Liver (tissue), 9 donors: ENCODE data around the gene ASIC4. TPM values are rescaled to one million over a fixed set of nuclear protein-coding genes. Genes with fewer than 3 reads are reported as not detected.
A peak's percentile ranks its signal among the peaks of the same experiment; 100 is the strongest.

ENCODE experiments used
- DNase-seq: peaks from one replicate; pipeline ENCODE4 v3.0.0-alpha.2; 2017; ENCODE audit warnings: low spot score
- H3K27ac ChIP-seq, 2 donors: one replicate each; pipeline ENCODE4 v1.7.0; 2013; ENCODE audit warnings: inconsistent platforms in 2 of 2, low read length in 2 of 2, control low read depth in 1 of 2, low read depth in 1 of 2, mild to moderate bottlenecking in 1 of 2
- H3K27me3 ChIP-seq, 4 donors: one replicate each; pipeline versions ENCODE4 v1.6.1 to v1.7.0; 2013; ENCODE audit warnings: low read length in 3 of 4, inconsistent platforms in 1 of 4, mild to moderate bottlenecking in 1 of 4, moderate library complexity in 1 of 4; ENCODE audit not compliant: control insufficient read depth in 4 of 4, insufficient read depth in 4 of 4
- H3K36me3 ChIP-seq, 4 donors: one replicate each; pipeline versions ENCODE4 v1.6.1 to v1.7.0; 2013; ENCODE audit warnings: low read length in 3 of 4, mild to moderate bottlenecking in 3 of 4, low read depth in 1 of 4, moderate library complexity in 1 of 4; ENCODE audit not compliant: control insufficient read depth in 4 of 4, insufficient read depth in 3 of 4
- H3K4me1 ChIP-seq, 4 donors: one replicate each; pipeline versions ENCODE4 v1.6.1 to v1.7.0; 2013; ENCODE audit warnings: low read length in 3 of 4, mild to moderate bottlenecking in 3 of 4, moderate library complexity in 1 of 4; ENCODE audit not compliant: control insufficient read depth in 4 of 4, insufficient read depth in 4 of 4
- H3K4me3 ChIP-seq, 3 donors: one replicate each; pipeline versions ENCODE4 v1.6.1 to v1.7.0; 2013; ENCODE audit warnings: low read length in 3 of 3, control low read depth in 1 of 3, low read depth in 1 of 3, mild to moderate bottlenecking in 1 of 3
- H3K9ac ChIP-seq, 2 donors: one replicate each; pipeline ENCODE4 v1.7.0; 2013; ENCODE audit warnings: low read length in 2 of 2, mild to moderate bottlenecking in 2 of 2, moderate library complexity in 2 of 2, control low read depth in 1 of 2, low read depth in 1 of 2
- H3K9me3 ChIP-seq, 4 donors: one replicate each; pipeline versions ENCODE4 v1.6.1 to v1.7.0; 2013; ENCODE audit warnings: low read length in 3 of 4; ENCODE audit not compliant: control insufficient read depth in 4 of 4
- ATF3 ChIP-seq: IDR thresholded peaks from 2 replicates; pipeline ENCODE4 v1.6.1; 2016; ENCODE audit warnings: antibody characterized with exemption
- EGR1 ChIP-seq, 2 donors: IDR thresholded peaks; 2 replicates each; pipeline ENCODE4 v1.6.1; 2016 to 2018; ENCODE audit warnings: antibody characterized with exemption in 2 of 2, low read depth in 2 of 2
- FOXA1 ChIP-seq: IDR thresholded peaks from 2 replicates; pipeline ENCODE4 v1.6.1; 2016; ENCODE audit warnings: antibody characterized with exemption
- FOXA2 ChIP-seq: IDR thresholded peaks from 2 replicates; pipeline ENCODE4 v1.6.1; 2016; ENCODE audit warnings: antibody characterized with exemption
- GABPA ChIP-seq, 2 donors: IDR thresholded peaks in 1 of 2; conservative IDR thresholded peaks in 1 of 2; 2 replicates each; pipeline ENCODE4 v1.6.1; 2016; ENCODE audit warnings: antibody characterized with exemption in 2 of 2, mild to moderate bottlenecking in 1 of 2, moderate library complexity in 1 of 2
- HNF4A ChIP-seq, 2 donors: conservative IDR thresholded peaks; 2 replicates each; pipeline ENCODE4 v1.6.1; 2016; ENCODE audit warnings: antibody characterized with exemption in 2 of 2, mild to moderate bottlenecking in 2 of 2
- HNF4G ChIP-seq: IDR thresholded peaks from 2 replicates; pipeline ENCODE4 v1.6.1; 2016; ENCODE audit warnings: antibody characterized with exemption
- JUND ChIP-seq, 2 donors: IDR thresholded peaks; 2 replicates each; pipeline ENCODE4 v1.6.1; 2016; ENCODE audit warnings: antibody characterized with exemption in 2 of 2
- NR2F2 ChIP-seq: IDR thresholded peaks from 2 replicates; pipeline ENCODE4 v1.6.1; 2016; ENCODE audit warnings: antibody characterized with exemption
- RAD21 ChIP-seq, 2 donors: IDR thresholded peaks; 2 replicates each; pipeline ENCODE4 v1.6.1; 2016; ENCODE audit warnings: antibody characterized with exemption in 2 of 2, mild to moderate bottlenecking in 2 of 2
- REST ChIP-seq: IDR thresholded peaks from 2 replicates; pipeline ENCODE4 v1.6.1; 2016; ENCODE audit warnings: antibody characterized with exemption, mild to moderate bottlenecking
- RXRA ChIP-seq, 2 donors: IDR thresholded peaks; 2 replicates each; pipeline ENCODE4 v1.6.1; 2017 to 2018; ENCODE audit warnings: antibody characterized with exemption in 2 of 2, mild to moderate bottlenecking in 1 of 2
- SP1 ChIP-seq: IDR thresholded peaks from 2 replicates; pipeline ENCODE4 v1.6.1; 2018; ENCODE audit warnings: antibody characterized with exemption, mild to moderate bottlenecking
- TAF1 ChIP-seq: conservative IDR thresholded peaks from 2 replicates; pipeline ENCODE4 v1.6.1; 2016; ENCODE audit warnings: antibody characterized with exemption, mild to moderate bottlenecking
- YY1 ChIP-seq: IDR thresholded peaks from 2 replicates; pipeline ENCODE4 v1.6.1; 2016; ENCODE audit warnings: antibody characterized with exemption, mild to moderate bottlenecking
- WGBS: extraction: QIAGEN DNeasy Blood & Tissue Kit; methylation state at CpG from one replicate; pipeline ENCODE4 v1.1.7; 2013; 5-methylcytosine and 5-hydroxymethylcytosine counted together
- polyA plus RNA-seq, 2 donors: library from polyadenylated mRNA; stranded (reverse) in 1 of 2; unstranded in 1 of 2; fragments of 200-250 nt in 1 of 2; fragments of >200 nt in 1 of 2; fragmentation: Nextera tagmentation in 1 of 2; extraction: Ambion mirVana in 1 of 2; gene quantifications; one replicate each; pipeline versions ENCODE4 v1.2.1 to v1.2.3, GENCODE V29; 2013 to 2015
- total RNA-seq, 2 donors: library from RNA; depleted of rRNA; stranded (reverse); fragments of >200 nt; gene quantifications; one replicate each; pipeline ENCODE4 v1.2.3, GENCODE V29; 2014
- TF ChIP-seq, protein P1 (sequence below): IDR thresholded peaks from 2 replicates; pipeline ENCODE4 v1.6.1; 2016; ENCODE audit warnings: antibody characterized with exemption
- TF ChIP-seq, protein P2 (sequence below): fragments of 150-350 bp; IDR thresholded peaks from 2 replicates; pipeline ENCODE4 v1.5.1; 2017; ENCODE audit warnings: improper control_type of control experiment, low read depth, low read length; ENCODE audit not compliant: missing input control
- donor health status: healthy.
- donor health status: healthy.
- donor health status: healthy.
- donor health status: healthy.
- donor health status: healthy.

Gene ASIC4
- total and polyA plus RNA-seq, 4 donors: 0.08 to 1.5 TPM; not detected in 2

DNA sequence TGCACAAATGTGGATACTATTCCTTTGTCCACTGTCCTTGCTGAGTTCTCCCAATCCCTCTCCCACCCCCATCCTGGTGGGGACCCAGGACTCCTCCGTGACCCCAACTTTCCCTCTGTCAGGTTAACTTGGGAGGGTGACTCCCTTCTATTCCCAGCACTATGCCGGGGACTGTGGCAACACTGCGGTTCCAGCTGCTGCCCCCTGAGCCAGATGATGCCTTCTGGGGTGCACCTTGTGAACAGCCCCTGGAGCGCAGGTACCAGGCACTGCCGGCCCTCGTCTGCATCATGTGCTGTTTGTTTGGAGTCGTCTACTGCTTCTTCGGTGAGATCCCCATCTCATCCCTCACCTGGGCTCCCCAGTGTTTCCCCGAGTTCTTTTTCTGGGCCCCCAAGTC lies 30.3 kb downstream of the ASIC4 start:
- TF ChIP-seq HNF4A (conservative IDR thresholded peaks at IDR 0.05): no peak
- no peak for TF ChIP-seq NR2F2
- no peak for TF ChIP-seq ATF3
- no peak for TF ChIP-seq RAD21 (IDR thresholded peaks at IDR 0.05)
- TF ChIP-seq GABPA (IDR thresholded peaks at IDR 0.05 in 1 of 2, conservative IDR thresholded peaks at IDR 0.05 in 1 of 2): no peak
- no peak for TF ChIP-seq HNF4G
- TF ChIP-seq RXRA (IDR thresholded peaks at IDR 0.05): no peak
- TF ChIP-seq, protein P1, sequence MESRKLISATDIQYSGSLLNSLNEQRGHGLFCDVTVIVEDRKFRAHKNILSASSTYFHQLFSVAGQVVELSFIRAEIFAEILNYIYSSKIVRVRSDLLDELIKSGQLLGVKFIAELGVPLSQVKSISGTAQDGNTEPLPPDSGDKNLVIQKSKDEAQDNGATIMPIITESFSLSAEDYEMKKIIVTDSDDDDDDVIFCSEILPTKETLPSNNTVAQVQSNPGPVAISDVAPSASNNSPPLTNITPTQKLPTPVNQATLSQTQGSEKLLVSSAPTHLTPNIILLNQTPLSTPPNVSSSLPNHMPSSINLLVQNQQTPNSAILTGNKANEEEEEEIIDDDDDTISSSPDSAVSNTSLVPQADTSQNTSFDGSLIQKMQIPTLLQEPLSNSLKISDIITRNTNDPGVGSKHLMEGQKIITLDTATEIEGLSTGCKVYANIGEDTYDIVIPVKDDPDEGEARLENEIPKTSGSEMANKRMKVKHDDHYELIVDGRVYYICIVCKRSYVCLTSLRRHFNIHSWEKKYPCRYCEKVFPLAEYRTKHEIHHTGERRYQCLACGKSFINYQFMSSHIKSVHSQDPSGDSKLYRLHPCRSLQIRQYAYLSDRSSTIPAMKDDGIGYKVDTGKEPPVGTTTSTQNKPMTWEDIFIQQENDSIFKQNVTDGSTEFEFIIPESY: no peak
- no peak for TF ChIP-seq EGR1 (IDR thresholded peaks at IDR 0.05; ENCODE audit: low read depth in 2 of 2)
- no peak for TF ChIP-seq TAF1
- TF ChIP-seq JUND (IDR thresholded peaks at IDR 0.05): no peak
- TF ChIP-seq REST: no peak
- TF ChIP-seq, protein P2, sequence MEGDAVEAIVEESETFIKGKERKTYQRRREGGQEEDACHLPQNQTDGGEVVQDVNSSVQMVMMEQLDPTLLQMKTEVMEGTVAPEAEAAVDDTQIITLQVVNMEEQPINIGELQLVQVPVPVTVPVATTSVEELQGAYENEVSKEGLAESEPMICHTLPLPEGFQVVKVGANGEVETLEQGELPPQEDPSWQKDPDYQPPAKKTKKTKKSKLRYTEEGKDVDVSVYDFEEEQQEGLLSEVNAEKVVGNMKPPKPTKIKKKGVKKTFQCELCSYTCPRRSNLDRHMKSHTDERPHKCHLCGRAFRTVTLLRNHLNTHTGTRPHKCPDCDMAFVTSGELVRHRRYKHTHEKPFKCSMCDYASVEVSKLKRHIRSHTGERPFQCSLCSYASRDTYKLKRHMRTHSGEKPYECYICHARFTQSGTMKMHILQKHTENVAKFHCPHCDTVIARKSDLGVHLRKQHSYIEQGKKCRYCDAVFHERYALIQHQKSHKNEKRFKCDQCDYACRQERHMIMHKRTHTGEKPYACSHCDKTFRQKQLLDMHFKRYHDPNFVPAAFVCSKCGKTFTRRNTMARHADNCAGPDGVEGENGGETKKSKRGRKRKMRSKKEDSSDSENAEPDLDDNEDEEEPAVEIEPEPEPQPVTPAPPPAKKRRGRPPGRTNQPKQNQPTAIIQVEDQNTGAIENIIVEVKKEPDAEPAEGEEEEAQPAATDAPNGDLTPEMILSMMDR: no peak

DNA sequence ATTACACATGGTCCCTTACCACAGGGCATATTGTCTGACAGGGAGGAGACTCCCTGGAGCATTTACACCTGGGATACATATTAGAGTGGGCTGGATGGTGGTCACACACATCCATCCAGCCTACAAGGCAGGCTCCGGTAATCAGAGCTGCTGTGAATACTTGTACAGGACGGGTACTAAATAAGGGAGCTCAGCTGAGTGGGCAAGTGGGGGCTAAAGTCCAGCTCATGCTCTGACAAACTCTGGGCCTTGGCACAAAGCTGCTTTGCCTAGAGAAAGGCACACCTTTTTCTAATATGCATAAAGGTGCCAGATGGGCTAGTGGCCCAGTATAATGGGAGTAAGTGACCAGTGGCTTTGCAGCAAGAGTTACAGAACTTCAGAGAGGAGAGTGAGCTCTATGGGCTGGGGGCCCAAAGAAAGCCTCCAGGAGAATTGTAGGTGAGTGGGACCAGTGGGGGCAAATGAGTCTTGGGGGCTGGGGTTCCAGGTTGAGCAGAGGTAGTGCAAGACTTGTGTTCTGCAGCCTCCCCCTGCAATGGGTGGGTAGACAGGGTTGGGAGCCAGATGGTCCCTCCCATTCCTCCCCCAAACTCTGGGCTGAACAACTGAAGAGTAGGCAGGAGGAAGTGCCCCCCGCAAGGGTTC lies 31.1 kb downstream of the ASIC4 start:
- DNase-seq: no peak
- Histone ChIP-seq H3K36me3 (peaks cover 3 to 7% (median 5%) of the 10 kb centered on the region in 4 donors), H3K27ac (no peak overlapping the region), H3K4me1 (peaks cover 14 to 25% (median 19%) of the 10 kb centered on the region in 4 donors), H3K27me3 (no peaks in the 10 kb centered on the region), H3K9me3 (no peaks in the 10 kb centered on the region), H3K9ac (no peak overlapping the region), H3K4me3 (no peak overlapping the region)
- 82% methylated on average over 3 of the region's 3 CpGs for WGBS
- TF ChIP-seq FOXA1 (no peak), RAD21 (IDR thresholded peaks at IDR 0.05) (no peak), HNF4G (no peak), EGR1 (IDR thresholded peaks at IDR 0.05; ENCODE audit: low read depth in 2 of 2) (no peak), HNF4A (conservative IDR thresholded peaks at IDR 0.05) (no peak), RXRA (IDR thresholded peaks at IDR 0.05) (no peak), SP1 (no peak), ATF3 (no peak), GABPA (IDR thresholded peaks at IDR 0.05 in 1 of 2, conservative IDR thresholded peaks at IDR 0.05 in 1 of 2) (no peak), JUND (IDR thresholded peaks at IDR 0.05) (no peak), FOXA2 (no peak), YY1 (no peak), TAF1 (no peak)
- TF ChIP-seq, protein P2: no peak
- TF ChIP-seq, protein P1: no peak

More for the DNA sequence above, 30.3 kb downstream of the ASIC4 start:
- DNase-seq: no peak
- peaks cover 14 to 25% (median 19%) of the 10 kb centered on the region in 4 donors for H3K4me1 ChIP-seq
- no peaks in the 10 kb centered on the region for H3K9me3 ChIP-seq
- H3K27ac ChIP-seq: no peak overlapping the region
- H3K36me3 ChIP-seq: peaks cover 4 to 16% (median 9%) of the 10 kb centered on the region in 4 donors
- WGBS: 54% methylated on average over 9 of the region's 9 CpGs
- H3K4me3 ChIP-seq: peak overlapping the region in 1 of 3 donors; percentile 45
- H3K27me3 ChIP-seq: no peaks in the 10 kb centered on the region
- H3K9ac ChIP-seq: no peak overlapping the region
